Upper lobe of left lung (tissue), 6 donors: ENCODE results near the gene PSMB5. TPM values are rescaled to one million over a fixed set of nuclear protein-coding genes. Genes with fewer than 3 reads are reported as not detected.

ENCODE experiments used
- ATAC-seq, 2 donors: fragments of 200-7000 bp; cut with Tn5 transposase; one replicate each; pipeline ENCODE4 v1.9.1; 2022; ENCODE audit warnings: mild to moderate bottlenecking in 2 of 2, moderate library complexity in 2 of 2; ENCODE audit not compliant: low FRiP score in 2 of 2
- DNase-seq, 2 donors: peaks; one replicate each; pipeline ENCODE4 v3.0.0-alpha.2; 2019 to 2020
- H3K27ac ChIP-seq, 4 donors: fragments of 200-600 bp; sonication (generic); one replicate each; pipeline ENCODE4 v1.5.1; 2016 to 2019
- H3K27me3 ChIP-seq, 4 donors: fragments of 200-600 bp; sonication (generic); one replicate each; pipeline ENCODE4 v1.5.1; 2017 to 2019
- H3K36me3 ChIP-seq, 4 donors: fragments of 200-600 bp; sonication (generic); one replicate each; pipeline ENCODE4 v1.5.1; 2016 to 2019
- H3K4me1 ChIP-seq, 4 donors: fragments of 200-600 bp; sonication (generic); one replicate each; pipeline ENCODE4 v1.5.1; 2018 to 2019
- H3K4me3 ChIP-seq, 4 donors: fragments of 200-600 bp; sonication (generic); one replicate each; pipeline ENCODE4 v1.5.1; 2017 to 2019; ENCODE audit warnings: mild to moderate bottlenecking in 2 of 4, moderate library complexity in 1 of 4
- H3K9me3 ChIP-seq, 4 donors: fragments of 200-600 bp; sonication (generic); one replicate each; pipeline ENCODE4 v1.5.1; 2018 to 2019
- CTCF ChIP-seq, 6 experiments: fragments of 450-650 bp in 4 of 6; fragments of 200-600 bp in 2 of 6; sonication (generic) in 2 of 6; IDR thresholded peaks; one replicate each; pipeline ENCODE4 v1.5.1; 2016 to 2019; ENCODE audit warnings: antibody characterized with exemption in 6 of 6
- EP300 ChIP-seq, 4 donors: sonication (generic); formaldehyde crosslinking; IDR thresholded peaks; one replicate each; pipeline ENCODE4 v1.5.1; 2017; ENCODE audit warnings: antibody characterized with exemption in 4 of 4, control low read depth in 2 of 4
- POLR2A ChIP-seq, 4 donors: fragments of 450-650 bp; IDR thresholded peaks; one replicate each; pipeline ENCODE4 v1.5.1; 2016 to 2017; ENCODE audit warnings: antibody characterized with exemption in 4 of 4, mild to moderate bottlenecking in 2 of 4
- POLR2AphosphoS5 ChIP-seq, 2 donors: sonication (generic); formaldehyde crosslinking; IDR thresholded peaks; one replicate each; pipeline ENCODE4 v1.5.1; 2017; ENCODE audit warnings: antibody characterized with exemption in 2 of 2
- WGBS, 2 donors: methylation state at CpG; one replicate each; pipeline ENCODE4 v1.1.5; 2017 to 2018; 5-methylcytosine and 5-hydroxymethylcytosine counted together
- total RNA-seq, 6 donors: library from RNA; depleted of rRNA in 4 of 6; stranded (reverse); fragments of >200 nt in 4 of 6; gene quantifications; one replicate each; pipeline versions ENCODE4 v1.1.0 to v1.2.1, GENCODE V29; 2016 to 2021
- donor health status: DM: no; HTN: no; CAD: no; lungs with moderate emphysema.
- donor health status: DM: no; HTN: yes; CAD: no; lungs with severe emphysema.

PSMB5 gene
- total RNA-seq, 6 donors from 2014 or later: 58.7 to 147 (median 86.1) TPM

GRCh38 chr14:23077962-23078361 lies 43.3 kb upstream of the PSMB5 start:
- WGBS, 2 donors: 87 to 90% methylated on average over 5 of the region's 5 CpGs
- ATAC-seq: no peak
- peaks cover 0 to 8% (median 4%) of the 10 kb centered on the region in 4 donors for H3K4me1 ChIP-seq
- H3K27ac ChIP-seq: peak overlapping the region; percentile 10 to 65 (median 40)
- H3K9me3 ChIP-seq: no peaks in the 10 kb centered on the region
- TF ChIP-seq EP300 (IDR thresholded peaks at IDR 0.05): no peak
- no peak for TF ChIP-seq POLR2AphosphoS5 (IDR thresholded peaks at IDR 0.05)
- TF ChIP-seq POLR2A (IDR thresholded peaks at IDR 0.05): no peak
- TF ChIP-seq CTCF (IDR thresholded peaks at IDR 0.05): no peak
- DNase-seq: no peak
- H3K27me3 ChIP-seq: no peaks in the 10 kb centered on the region
- H3K36me3 ChIP-seq: peaks cover 63 to 100% (median 80%) of the 10 kb centered on the region in 4 donors
- no peak overlapping the region for H3K4me3 ChIP-seq

GRCh38 chr14:23076785-23077408 lies 42.2 kb upstream of the PSMB5 start:
- 66 to 70% methylated on average over 5 of the region's 5 CpGs for WGBS, 2 donors
- Histone ChIP-seq H3K36me3 (peaks cover 68 to 96% (median 83%) of the 10 kb centered on the region in 4 donors), H3K9me3 (no peaks in the 10 kb centered on the region), H3K27me3 (no peaks in the 10 kb centered on the region), H3K4me3 (no peak overlapping the region), H3K4me1 (peaks cover 8 to 14% (median 9%) of the 10 kb centered on the region in 4 donors), H3K27ac (peak overlapping the region in 2 of 4 donors; percentile 9 to 23)
- TF ChIP-seq CTCF (IDR thresholded peaks at IDR 0.05) (peak in 5 of 6 experiments; percentile 31 to 57 (median 41)), POLR2A (IDR thresholded peaks at IDR 0.05) (no peak)
- ATAC-seq: peak in 1 of 2 donors; percentile 56
- no peak for DNase-seq

GRCh38 chr14:23074906-23075305 lies 40.2 kb upstream of the PSMB5 start:
- Histone ChIP-seq H3K4me1 (peaks cover 21 to 31% (median 23%) of the 10 kb centered on the region in 4 donors), H3K27ac (no peak overlapping the region), H3K4me3 (no peak overlapping the region), H3K36me3 (peaks cover 48 to 77% (median 64%) of the 10 kb centered on the region in 4 donors), H3K27me3 (no peaks in the 10 kb centered on the region), H3K9me3 (no peaks in the 10 kb centered on the region)
- no peak for DNase-seq
- ATAC-seq: no peak
- no peak for TF ChIP-seq CTCF (IDR thresholded peaks at IDR 0.05)
- TF ChIP-seq POLR2A (IDR thresholded peaks at IDR 0.05): no peak
- 83 to 100% methylated on average over 1 of the region's 1 CpG for WGBS, 2 donors

GRCh38 chr14:23071921-23072539 lies 37.3 kb upstream of the PSMB5 start:
- 56 to 59% methylated on average over 5 of the region's 5 CpGs for WGBS, 2 donors
- no peaks in the 10 kb centered on the region for H3K27me3 ChIP-seq
- ATAC-seq: no peak
- no peaks in the 10 kb centered on the region for H3K9me3 ChIP-seq
- peak in 1 of 2 donors; percentile 21 for DNase-seq
- peak overlapping the region; percentile 73 to 85 (median 85) for H3K27ac ChIP-seq
- H3K4me1 ChIP-seq: peaks cover 17 to 43% (median 34%) of the 10 kb centered on the region in 4 donors
- H3K36me3 ChIP-seq: peaks cover 30 to 74% (median 56%) of the 10 kb centered on the region in 4 donors
- TF ChIP-seq POLR2A (IDR thresholded peaks at IDR 0.05): no peak
- TF ChIP-seq EP300 (IDR thresholded peaks at IDR 0.05): no peak
- no peak for TF ChIP-seq CTCF (IDR thresholded peaks at IDR 0.05)
- no peak for TF ChIP-seq POLR2AphosphoS5 (IDR thresholded peaks at IDR 0.05)
- H3K4me3 ChIP-seq: peak overlapping the region in 2 of 4 donors; percentile 61
